Suppressor macrophage treated with lipopolysaccharide for 4 hours (primary cell): ENCODE results near the gene SCGB3A1.
A peak's percentile ranks its signal among the peaks of the same experiment; 100 is the strongest.

ENCODE experiments used
- DNase-seq: peaks from one replicate; pipeline ENCODE4 v3.0.0-alpha.2; 2020

SCGB3A1 gene

GRCh38 chr5:180625125-180625790 is 34.0 kb upstream of the SCGB3A1 start:
- DNase-seq: no peak

- no peak for DNase-seq
Measured at GRCh38 chr5:180624587-180624986, 33.3 kb upstream of the SCGB3A1 start.

GRCh38 chr5:180623844-180624243 is 32.5 kb upstream of the SCGB3A1 start:
- DNase-seq: no peak

- no peak for DNase-seq
Measured at GRCh38 chr5:180623411-180623834, 32.1 kb upstream of the SCGB3A1 start.

GRCh38 chr5:180622910-180623309 is 31.6 kb upstream of the SCGB3A1 start:
- DNase-seq: no peak

GRCh38 chr5:180621311-180621710 is 30.0 kb upstream of the SCGB3A1 start:
- DNase-seq: no peak

GRCh38 chr5:180620014-180620413 is 28.7 kb upstream of the SCGB3A1 start:
- no peak for DNase-seq

- no peak for DNase-seq
Measured at GRCh38 chr5:180619563-180619915, 28.2 kb upstream of the SCGB3A1 start.

GRCh38 chr5:180618829-180619562 is 27.7 kb upstream of the SCGB3A1 start:
- peak; percentile 21 for DNase-seq

GRCh38 chr5:180618487-180618828 is 27.2 kb upstream of the SCGB3A1 start:
- DNase-seq: no peak

GRCh38 chr5:180613814-180614188 is 22.5 kb upstream of the SCGB3A1 start:
- no peak for DNase-seq

GRCh38 chr5:180613188-180613813 is 22.0 kb upstream of the SCGB3A1 start:
- DNase-seq: no peak

- no peak for DNase-seq
Measured at GRCh38 chr5:180612683-180613082, 21.4 kb upstream of the SCGB3A1 start.

- DNase-seq: no peak
Measured at GRCh38 chr5:180611140-180611850, 20.0 kb upstream of the SCGB3A1 start.

- DNase-seq: no peak
Measured at GRCh38 chr5:180609817-180610550, 18.7 kb upstream of the SCGB3A1 start.

GRCh38 chr5:180609386-180609785 is 18.1 kb upstream of the SCGB3A1 start:
- DNase-seq: no peak

- DNase-seq: no peak
Measured at GRCh38 chr5:180608572-180609310, 17.4 kb upstream of the SCGB3A1 start.

GRCh38 chr5:180607861-180608571 is 16.7 kb upstream of the SCGB3A1 start:
- no peak for DNase-seq

- no peak for DNase-seq
Measured at GRCh38 chr5:180606215-180606785, 15.0 kb upstream of the SCGB3A1 start.

GRCh38 chr5:180605554-180606214 is 14.4 kb upstream of the SCGB3A1 start:
- peak; percentile 57 for DNase-seq

GRCh38 chr5:180604271-180604670 is 13.0 kb upstream of the SCGB3A1 start:
- no peak for DNase-seq
